Posterior cingulate gyrus (tissue), 11 donors: ENCODE measurements around the gene CTNNBL1.
"Not testable (repeated sequence)": the region's sequence is repeated elsewhere in the genome, so short reads cannot be mapped to it uniquely, and the experiment has no call there.

Source experiments
- DNase-seq, 10 donors: peaks; one replicate each; pipeline versions ENCODE4 v3.0.0 to v3.0.0-alpha.2; 2020 to 2021; ENCODE audit warnings: mixed read lengths in 3 of 10
- intact Hi-C: fragments of 100-400 bp; cut with DNase I; formaldehyde crosslinking; loops from one replicate; pipeline ENCODE4 v1.15.1; 2023

The CTNNBL1 gene

GRCh38 chr20:37693635-37694626 is at the start of gene CTNNBL1:
TSS of gene CTNNBL1 (plus strand) at chr20:37694030. CDS start at chr20:37694123, 93 bp downstream.
- intact Hi-C loops = loop anchor here (5.0 kb wide), 1 partner anchor 517 kb away; the partner anchor contains the start of genes MROH8 and RPN2
- peak; percentile 94 to 99 (median 96) for DNase-seq

GRCh38 chr20:37644605-37645004 is 49.2 kb upstream of the CTNNBL1 start:
- no peak for DNase-seq

GRCh38 chr20:37647946-37648345 is 45.9 kb upstream of the CTNNBL1 start:
- no peak for DNase-seq
- intact Hi-C loops = no loop called here

More at GRCh38 chr20:37644605-37645004, 49.2 kb upstream of the CTNNBL1 start:
- intact Hi-C loops = no loop called here

GRCh38 chr20:37649017-37649416 is 44.8 kb upstream of the CTNNBL1 start:
- DNase-seq = no peak
- intact Hi-C loops = no loop called here

- intact Hi-C loops = no loop called here
- DNase-seq = no peak
These were observed 44.0 kb upstream of the CTNNBL1 start for GRCh38 chr20:37649676-37650370.

GRCh38 chr20:37650661-37651060 is 43.2 kb upstream of the CTNNBL1 start:
- intact Hi-C loops = no loop called here
- DNase-seq = no peak

- intact Hi-C loops = no loop called here
These were observed 41.9 kb upstream of the CTNNBL1 start for GRCh38 chr20:37651932-37652331.

GRCh38 chr20:37656945-37657344 is 36.9 kb upstream of the CTNNBL1 start:
- intact Hi-C loops = no loop called here

More at GRCh38 chr20:37651932-37652331, 41.9 kb upstream of the CTNNBL1 start:
- peak in 2 of 10 donors; percentile 15 to 79 for DNase-seq

GRCh38 chr20:37657924-37658804 is 35.7 kb upstream of the CTNNBL1 start:
- intact Hi-C loops = no loop called here
- no peak for DNase-seq

More at GRCh38 chr20:37656945-37657344, 36.9 kb upstream of the CTNNBL1 start:
- no peak for DNase-seq

- intact Hi-C loops = no loop called here
- no peak for DNase-seq
These were observed 32.3 kb upstream of the CTNNBL1 start for GRCh38 chr20:37661519-37661918.

GRCh38 chr20:37662308-37662707 is 31.5 kb upstream of the CTNNBL1 start:
- intact Hi-C loops = no loop called here
- no peak for DNase-seq

GRCh38 chr20:37664595-37664994 is 29.2 kb upstream of the CTNNBL1 start:
- intact Hi-C loops, DNase-seq: not testable (repeated sequence)

GRCh38 chr20:37668166-37668565 is 25.7 kb upstream of the CTNNBL1 start:
- intact Hi-C loops = no loop called here
- no peak for DNase-seq

GRCh38 chr20:37669062-37669772 is 24.6 kb upstream of the CTNNBL1 start:
- no peak for DNase-seq
- intact Hi-C loops = no loop called here

GRCh38 chr20:37669773-37670236 is 24.0 kb upstream of the CTNNBL1 start:
- intact Hi-C loops = no loop called here
- DNase-seq = no peak

- peak in 8 of 10 donors; percentile 14 to 88 (median 34) for DNase-seq
These were observed 23.5 kb upstream of the CTNNBL1 start for GRCh38 chr20:37670351-37670791.

GRCh38 chr20:37672143-37672542 is 21.7 kb upstream of the CTNNBL1 start:
- DNase-seq = no peak
- intact Hi-C loops = no loop called here

More at GRCh38 chr20:37670351-37670791, 23.5 kb upstream of the CTNNBL1 start:
- intact Hi-C loops = no loop called here

- intact Hi-C loops = no loop called here
- DNase-seq = no peak
These were observed 20.4 kb upstream of the CTNNBL1 start for GRCh38 chr20:37673444-37673843.

GRCh38 chr20:37676440-37676839 is 17.4 kb upstream of the CTNNBL1 start:
- DNase-seq = no peak
- intact Hi-C loops = no loop called here
